Esophagus muscularis mucosa (tissue), 4 donors: Measurements from ENCODE around the gene HPCA. TPM values are rescaled to one million over a fixed set of nuclear protein-coding genes. Genes with fewer than 3 reads are reported as not detected.

ENCODE experiments used
- DNase-seq: peaks from one replicate; pipeline ENCODE4 v3.0.0-alpha.2; 2017; ENCODE audit errors: extremely low spot score
- H3K27ac ChIP-seq, 4 donors: fragments of 200-600 bp; sonication (generic); replicated peaks in 1 of 4; 1 replicate in 3 of 4; 2 replicates in 1 of 4; pipeline ENCODE4 v1.5.1; 2016 to 2019; ENCODE audit warnings: mild to moderate bottlenecking in 1 of 4
- H3K27me3 ChIP-seq, 4 donors: fragments of 200-600 bp; sonication (generic); one replicate each; pipeline versions ENCODE4 v1.5.1 to v1.6.0; 2016 to 2019
- H3K36me3 ChIP-seq, 4 donors: fragments of 200-600 bp; sonication (generic); one replicate each; pipeline ENCODE4 v1.5.1; 2016 to 2019
- H3K4me1 ChIP-seq, 4 donors: fragments of 200-600 bp; sonication (generic); one replicate each; pipeline ENCODE4 v1.5.1; 2016 to 2019
- H3K4me3 ChIP-seq, 4 donors: fragments of 200-600 bp; sonication (generic); 1 replicate in 2 of 4; 2 replicates in 2 of 4; pipeline ENCODE4 v1.5.1; 2016 to 2019; ENCODE audit warnings: mild to moderate bottlenecking in 4 of 4, moderate library complexity in 1 of 4
- H3K9me3 ChIP-seq, 4 donors: fragments of 200-600 bp; sonication (generic); 1 replicate in 3 of 4; 2 replicates in 1 of 4; pipeline ENCODE4 v1.5.1; 2016 to 2019
- EP300 ChIP-seq: sonication (generic); formaldehyde crosslinking; IDR thresholded peaks from one replicate; pipeline ENCODE4 v1.6.1; 2017; ENCODE audit warnings: antibody characterized with exemption
- POLR2A ChIP-seq: fragments of 450-650 bp; IDR thresholded peaks from one replicate; pipeline ENCODE4 v1.6.1; 2017; ENCODE audit warnings: antibody characterized with exemption, moderate library complexity, mild to moderate bottlenecking, low read depth
- POLR2AphosphoS5 ChIP-seq, 2 donors: sonication (generic); formaldehyde crosslinking; IDR thresholded peaks; one replicate each; pipeline ENCODE4 v1.6.1; 2017; ENCODE audit warnings: antibody characterized with exemption in 2 of 2
- WGBS: methylation state at CpG from one replicate; pipeline ENCODE4 v1.1.5; 2018; 5-methylcytosine and 5-hydroxymethylcytosine counted together
- intact Hi-C: fragments of 100-400 bp; cut with DNase I; formaldehyde crosslinking; loops from one replicate; pipeline ENCODE4 v1.15.1; 2023
- total RNA-seq, 4 donors: library from RNA; depleted of rRNA; stranded (reverse); fragments of >200 nt; gene quantifications; one replicate each; pipeline versions ENCODE4 v1.1.0 to v1.2.1, GENCODE V29; 2016
- TF ChIP-seq, protein P1 (sequence below), 3 experiments: fragments of 200-600 bp in 2 of 3; fragments of 450-650 bp in 1 of 3; sonication (generic) in 2 of 3; IDR thresholded peaks; one replicate each; pipeline ENCODE4 v1.5.1; 2017 to 2019; ENCODE audit warnings: antibody characterized with exemption in 3 of 3, mild to moderate bottlenecking in 2 of 3, moderate library complexity in 1 of 3

Gene HPCA
- total RNA-seq, 4 donors from 2014 or later, result 0.23 TPM; not detected in 3

DNA sequence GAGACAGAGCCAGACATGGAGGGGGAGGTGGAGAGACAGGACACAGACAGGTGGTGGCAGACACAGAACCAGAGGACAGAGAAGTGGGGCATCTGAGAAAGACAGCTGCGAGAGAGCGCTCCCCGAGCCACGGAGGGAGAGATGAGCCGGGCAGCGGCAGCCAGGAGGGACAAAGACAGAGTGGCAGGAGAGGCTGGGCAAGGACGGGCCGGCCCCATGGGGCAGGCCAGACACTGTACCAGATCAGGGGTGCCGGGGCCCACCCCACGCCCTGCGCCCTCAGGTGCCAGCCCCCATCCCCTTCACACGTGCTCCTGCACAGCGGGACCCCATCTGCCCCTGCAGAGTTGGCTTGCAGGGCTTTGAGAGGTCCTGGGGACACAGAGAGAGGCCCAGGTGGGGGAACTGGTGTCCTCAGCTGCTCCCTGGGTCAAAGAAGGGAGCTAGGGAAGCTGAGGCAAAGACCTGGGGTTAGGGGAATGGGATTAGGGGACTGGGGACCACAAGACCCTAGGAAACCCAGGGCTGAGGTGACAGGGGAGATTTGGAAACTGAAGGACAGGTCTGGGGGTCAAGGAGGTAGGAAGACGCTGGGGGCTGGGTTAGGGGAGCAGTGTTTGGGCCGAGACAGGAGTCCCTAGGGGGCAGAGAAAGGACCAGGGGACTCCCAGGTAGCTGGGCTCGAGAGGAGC lies 16.2 kb upstream of the HPCA start:
- no peaks in the 10 kb centered on the region for H3K9me3 ChIP-seq
- H3K27ac ChIP-seq, result peak overlapping the region; percentile 56 to 66 (median 63)
- peaks cover 0 to 6% (median 0%) of the 10 kb centered on the region in 4 donors for H3K27me3 ChIP-seq
- TF ChIP-seq POLR2AphosphoS5 (IDR thresholded peaks at IDR 0.05), result no peak
- TF ChIP-seq EP300, result no peak
- no peak for TF ChIP-seq POLR2A
- TF ChIP-seq, protein P1, sequence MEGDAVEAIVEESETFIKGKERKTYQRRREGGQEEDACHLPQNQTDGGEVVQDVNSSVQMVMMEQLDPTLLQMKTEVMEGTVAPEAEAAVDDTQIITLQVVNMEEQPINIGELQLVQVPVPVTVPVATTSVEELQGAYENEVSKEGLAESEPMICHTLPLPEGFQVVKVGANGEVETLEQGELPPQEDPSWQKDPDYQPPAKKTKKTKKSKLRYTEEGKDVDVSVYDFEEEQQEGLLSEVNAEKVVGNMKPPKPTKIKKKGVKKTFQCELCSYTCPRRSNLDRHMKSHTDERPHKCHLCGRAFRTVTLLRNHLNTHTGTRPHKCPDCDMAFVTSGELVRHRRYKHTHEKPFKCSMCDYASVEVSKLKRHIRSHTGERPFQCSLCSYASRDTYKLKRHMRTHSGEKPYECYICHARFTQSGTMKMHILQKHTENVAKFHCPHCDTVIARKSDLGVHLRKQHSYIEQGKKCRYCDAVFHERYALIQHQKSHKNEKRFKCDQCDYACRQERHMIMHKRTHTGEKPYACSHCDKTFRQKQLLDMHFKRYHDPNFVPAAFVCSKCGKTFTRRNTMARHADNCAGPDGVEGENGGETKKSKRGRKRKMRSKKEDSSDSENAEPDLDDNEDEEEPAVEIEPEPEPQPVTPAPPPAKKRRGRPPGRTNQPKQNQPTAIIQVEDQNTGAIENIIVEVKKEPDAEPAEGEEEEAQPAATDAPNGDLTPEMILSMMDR (IDR thresholded peaks at IDR 0.05), result no peak
- DNase-seq, result no peak
- peak overlapping the region; percentile 55 to 70 (median 60) for H3K4me3 ChIP-seq
- intact Hi-C loops, result loop anchor here (10.0 kb wide), 3 partner anchors 155 to 345 kb away; partner anchors contain the start of gene AZIN2
- peaks cover 3 to 13% (median 7%) of the 10 kb centered on the region in 4 donors for H3K36me3 ChIP-seq
- 59% methylated on average over 15 of the region's 16 CpGs for WGBS
- peaks cover 35 to 48% (median 46%) of the 10 kb centered on the region in 4 donors for H3K4me1 ChIP-seq

DNA sequence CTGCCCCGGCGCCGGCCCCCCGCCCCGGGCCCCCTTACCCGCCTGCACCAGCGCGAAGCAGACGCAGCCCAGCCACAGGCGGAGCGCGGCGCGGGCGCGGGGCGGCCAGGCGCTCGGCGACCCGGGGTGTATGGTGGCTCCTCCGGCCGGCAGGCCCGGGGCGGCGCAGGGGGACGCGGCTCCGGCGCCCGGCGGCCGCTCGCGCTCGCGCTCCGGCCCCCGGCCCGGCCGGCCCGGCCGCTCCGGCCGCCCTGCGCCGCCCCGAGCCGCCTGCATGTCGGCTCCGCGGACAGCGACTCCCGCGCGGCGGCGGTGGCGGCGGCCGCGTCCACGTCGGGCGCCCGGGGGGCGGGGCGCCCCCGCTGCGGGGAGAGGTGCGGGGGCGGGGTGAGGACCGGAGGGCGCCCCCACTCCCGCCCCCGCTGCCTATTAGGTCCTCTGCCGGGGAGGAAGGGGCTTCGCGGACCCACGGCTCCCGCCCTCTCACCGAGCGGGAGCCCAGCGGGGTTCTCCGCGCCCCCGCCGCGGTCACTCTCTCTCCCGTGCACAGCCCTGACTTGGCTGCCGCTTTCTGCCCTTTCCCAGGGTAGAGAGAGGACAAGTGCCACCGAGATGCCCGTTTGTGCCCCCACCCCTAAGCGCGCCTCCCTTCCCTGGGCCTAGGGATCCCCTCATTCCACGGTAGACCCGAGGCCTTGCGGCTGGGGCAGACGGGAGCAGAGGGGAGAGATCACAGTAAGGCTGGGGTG lies 15.5 kb upstream of the HPCA start, which contains the start of gene FNDC5:
FNDC5 (minus strand) TSS at position 298 of the 749 bp plus-strand sequence.
- intact Hi-C loops, result loop anchor here (10.0 kb wide), 3 partner anchors 156 to 346 kb away; partner anchors contain the start of gene AZIN2
- TF ChIP-seq POLR2A (no peak), POLR2AphosphoS5 (IDR thresholded peaks at IDR 0.05) (no peak), EP300 (no peak)
- TF ChIP-seq, protein P1 (IDR thresholded peaks at IDR 0.05), result no peak
- Histone ChIP-seq H3K9me3 (no peaks in the 10 kb centered on the region), H3K4me3 (peak within 1 kb of the TSS; percentile 55 to 70 (median 60)), H3K27ac (peak within 1 kb of the TSS; percentile 56 to 66 (median 64)), H3K4me1 (peaks cover 28 to 41% (median 39%) of the 10 kb centered on the region in 4 donors), H3K27me3 (peaks cover 0 to 6% (median 0%) of the 10 kb centered on the region in 4 donors), H3K36me3 (peaks cover 3 to 13% (median 7%) of the 10 kb centered on the region in 4 donors)
- 7% methylated on average over 3 of the region's 99 CpGs for WGBS
- no peak for DNase-seq

DNA sequence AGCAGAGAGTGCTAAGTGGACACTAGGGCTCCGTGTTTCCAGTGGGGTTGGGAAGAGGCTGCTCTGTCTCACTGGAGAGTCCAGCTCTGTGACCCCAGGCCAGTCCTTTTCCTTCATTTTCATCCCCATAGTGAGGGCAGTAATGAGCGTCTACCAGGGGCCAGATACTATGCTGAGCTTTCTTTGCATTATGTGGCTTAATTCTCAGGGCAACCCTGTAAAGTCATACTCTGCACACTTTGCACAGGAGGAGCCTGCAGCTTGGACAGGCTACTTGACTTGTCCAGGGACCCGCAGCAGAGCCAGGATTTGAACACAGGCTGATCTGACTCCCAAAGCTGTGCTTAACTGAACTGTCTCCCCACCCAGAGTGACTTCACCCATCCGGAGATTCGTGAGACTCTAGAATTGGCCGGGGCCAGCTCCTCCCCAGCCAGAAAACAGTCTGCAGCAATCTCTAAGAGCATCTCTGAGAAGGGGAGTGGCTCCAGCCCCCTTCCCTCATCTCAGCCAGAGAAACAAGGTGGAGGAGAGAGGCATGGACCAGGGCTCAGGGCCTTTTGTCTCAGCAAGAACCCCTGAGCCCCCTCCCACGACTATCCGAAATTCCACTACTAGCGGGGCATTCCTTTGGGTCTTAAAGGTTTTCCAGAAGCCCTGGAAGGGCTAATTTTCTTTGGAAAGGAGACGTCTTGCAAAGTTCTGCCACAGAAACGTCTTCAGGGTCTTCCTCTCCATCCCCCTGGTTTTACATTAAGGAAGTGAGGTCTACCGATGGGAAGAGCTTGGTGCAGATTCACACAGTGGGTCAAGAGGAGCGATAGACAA lies 14.7 kb upstream of the HPCA start:
- intact Hi-C loops, result loop anchor here (10.0 kb wide), 3 partner anchors 157 to 347 kb away; partner anchors contain the start of gene AZIN2

DNA sequence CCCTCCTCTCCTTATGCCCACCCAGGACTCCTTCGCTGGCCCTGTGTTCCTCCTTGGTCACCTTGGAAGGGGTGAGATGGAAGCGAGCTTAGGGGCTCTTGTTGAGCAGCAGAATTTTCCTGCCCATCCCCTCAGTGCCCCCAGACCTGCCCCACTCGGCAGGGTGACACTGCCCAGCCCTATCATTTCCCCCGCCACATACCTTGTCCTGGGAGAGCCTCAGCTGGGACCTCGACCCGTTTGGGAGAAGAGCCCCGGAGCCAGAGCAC lies 14.2 kb upstream of the HPCA start:
- peaks cover 28 to 41% (median 33%) of the 10 kb centered on the region in 4 donors for H3K4me1 ChIP-seq
- WGBS, result 67% methylated on average over 7 of the region's 7 CpGs
- peak overlapping the region; percentile 0 to 70 (median 27) for H3K4me3 ChIP-seq
- DNase-seq, result no peak
- peaks cover 0 to 6% (median 0%) of the 10 kb centered on the region in 4 donors for H3K27me3 ChIP-seq
- peaks cover 3 to 12% (median 7%) of the 10 kb centered on the region in 4 donors for H3K36me3 ChIP-seq
- TF ChIP-seq, protein P1 (IDR thresholded peaks at IDR 0.05), result no peak
- TF ChIP-seq POLR2AphosphoS5 (IDR thresholded peaks at IDR 0.05), result no peak
- no peak for TF ChIP-seq POLR2A
- no peak for TF ChIP-seq EP300
- intact Hi-C loops, result loop anchor here (10.0 kb wide), 3 partner anchors 157 to 347 kb away; partner anchors contain the start of gene AZIN2
- H3K9me3 ChIP-seq, result no peaks in the 10 kb centered on the region
- H3K27ac ChIP-seq, result peak overlapping the region in 3 of 4 donors; percentile 9 to 60 (median 42)

More for the DNA sequence above, 14.7 kb upstream of the HPCA start:
- Histone ChIP-seq H3K4me3 (peak overlapping the region; percentile 55 to 70 (median 60)), H3K4me1 (peaks cover 27 to 39% (median 33%) of the 10 kb centered on the region in 4 donors), H3K27ac (peak overlapping the region; percentile 9 to 66 (median 52)), H3K9me3 (no peaks in the 10 kb centered on the region), H3K36me3 (peaks cover 3 to 13% (median 7%) of the 10 kb centered on the region in 4 donors), H3K27me3 (peaks cover 0 to 6% (median 0%) of the 10 kb centered on the region in 4 donors)
- TF ChIP-seq EP300 (no peak), POLR2A (no peak), POLR2AphosphoS5 (IDR thresholded peaks at IDR 0.05) (no peak)
- TF ChIP-seq, protein P1 (IDR thresholded peaks at IDR 0.05), result no peak
- WGBS, result 52% methylated on average over 10 of the region's 13 CpGs
- DNase-seq, result no peak
